Posterior vena cava (tissue), 2 donors: ENCODE results near the gene CNTN1. TPM values are rescaled to one million over a fixed set of nuclear protein-coding genes. Genes with fewer than 3 reads are reported as not detected.

Source experiments
- DNase-seq: peaks from one replicate; pipeline ENCODE4 v3.0.0-alpha.2; 2020; ENCODE audit warnings: low spot score
- intact Hi-C, 2 donors: fragments of 100-400 bp; cut with DNase I; formaldehyde crosslinking; loops; one replicate each; pipeline versions ENCODE4 v1.14.1 to v1.14.2; 2022 to 2023
- total RNA-seq, 2 donors: library from RNA; stranded (reverse); fragmentation: NEBNext Ultra II Directional; extraction: Animal tissue kit (Norgen Biotek cat#: 25700); gene quantifications; one replicate each; pipeline ENCODE4 v1.2.1, GENCODE V29; 2021
- donor health status: DM: yes; HTN: yes; CAD: no.
- donor health status: DM: yes; HTN: yes; CAD: no.

Gene CNTN1
- total RNA-seq, 2 donors from 2014 or later: 20.4 to 37.3 TPM

GRCh38 chr12:40996091-40996490 is 303.9 kb downstream of the CNTN1 start:
- no peak for DNase-seq
- intact Hi-C loops: no loop called here

GRCh38 chr12:40999210-40999609 is 307.0 kb downstream of the CNTN1 start:
- DNase-seq: no peak
- intact Hi-C loops: no loop called here

GRCh38 chr12:41008472-41008871 is 316.2 kb downstream of the CNTN1 start:
- no peak for DNase-seq
- intact Hi-C loops: no loop called here

GRCh38 chr12:41011939-41012338 is 319.7 kb downstream of the CNTN1 start:
- intact Hi-C loops: loop anchor here in 1 of 2 donors (10.0 kb wide), 2 partner anchors 173 to 353 kb away; partner anchors contain the start of gene PDZRN4
- no peak for DNase-seq

- intact Hi-C loops: loop anchor here in 1 of 2 donors (10.0 kb wide), 2 partner anchors 171 to 351 kb away; partner anchors contain the start of gene PDZRN4
These were observed 321.8 kb downstream of the CNTN1 start for GRCh38 chr12:41013881-41014642.

GRCh38 chr12:41014643-41015020 is 322.4 kb downstream of the CNTN1 start:
- intact Hi-C loops: loop anchor here in 1 of 2 donors (10.0 kb wide), 2 partner anchors 170 to 350 kb away; partner anchors contain the start of gene PDZRN4

More at GRCh38 chr12:41013881-41014642, 321.8 kb downstream of the CNTN1 start:
- DNase-seq: no peak

GRCh38 chr12:41018010-41018409 is 325.8 kb downstream of the CNTN1 start:
- DNase-seq: no peak
- intact Hi-C loops: loop anchor here in 1 of 2 donors (10.0 kb wide), 2 partner anchors 167 to 347 kb away; partner anchors contain the start of gene PDZRN4

More at GRCh38 chr12:41014643-41015020, 322.4 kb downstream of the CNTN1 start:
- DNase-seq: no peak

GRCh38 chr12:41019461-41019860 is 327.2 kb downstream of the CNTN1 start:
- DNase-seq: no peak
- intact Hi-C loops: loop anchor here in 1 of 2 donors (10.0 kb wide), 2 partner anchors 165 to 345 kb away; partner anchors contain the start of gene PDZRN4

- no peak for DNase-seq
- intact Hi-C loops: no loop called here
These were observed 331.6 kb downstream of the CNTN1 start for GRCh38 chr12:41023836-41024235.

GRCh38 chr12:41026151-41026550 is 333.9 kb downstream of the CNTN1 start:
- intact Hi-C loops: no loop called here
- DNase-seq: no peak

- intact Hi-C loops: no loop called here
These were observed 340.1 kb downstream of the CNTN1 start for GRCh38 chr12:41032386-41032785.

GRCh38 chr12:41034686-41035085 is 342.4 kb downstream of the CNTN1 start:
- no peak for DNase-seq
- intact Hi-C loops: no loop called here

More at GRCh38 chr12:41032386-41032785, 340.1 kb downstream of the CNTN1 start:
- no peak for DNase-seq

- DNase-seq: no peak
- intact Hi-C loops: no loop called here
These were observed 347.2 kb downstream of the CNTN1 start for GRCh38 chr12:41039461-41039860.

- DNase-seq: no peak
- intact Hi-C loops: no loop called here
These were observed 353.3 kb downstream of the CNTN1 start for GRCh38 chr12:41045509-41045908.

- DNase-seq: no peak
- intact Hi-C loops: no loop called here
These were observed 356.8 kb downstream of the CNTN1 start for GRCh38 chr12:41049033-41049432.

GRCh38 chr12:41051954-41052353 is 359.7 kb downstream of the CNTN1 start:
- intact Hi-C loops: no loop called here

GRCh38 chr12:41052441-41052840 is 360.2 kb downstream of the CNTN1 start:
- no peak for DNase-seq

More at GRCh38 chr12:41051954-41052353, 359.7 kb downstream of the CNTN1 start:
- DNase-seq: no peak

GRCh38 chr12:41053046-41053445 is 360.8 kb downstream of the CNTN1 start:
- DNase-seq: no peak
- intact Hi-C loops: no loop called here

More at GRCh38 chr12:41052441-41052840, 360.2 kb downstream of the CNTN1 start:
- intact Hi-C loops: no loop called here

- intact Hi-C loops: no loop called here
- DNase-seq: no peak
These were observed 363.8 kb downstream of the CNTN1 start for GRCh38 chr12:41055875-41056577.

- intact Hi-C loops: no loop called here
- DNase-seq: no peak
These were observed 366.0 kb downstream of the CNTN1 start for GRCh38 chr12:41058266-41058665.
